Mesodermal cell (in vitro differentiated cells): ENCODE results near the gene SERPINA5. TPM values are rescaled to one million over a fixed set of nuclear protein-coding genes. Genes with fewer than 3 reads are reported as not detected.

Experiments
- H3K27ac ChIP-seq: 2 replicates; pipeline ENCODE4 v1.7.0; 2013; ENCODE audit warnings: mild to moderate bottlenecking, low read depth, low read length, moderate library complexity; ENCODE audit not compliant: severe bottlenecking
- H3K36me3 ChIP-seq: 2 replicates; pipeline ENCODE4 v1.7.1; 2013; ENCODE audit warnings: mild to moderate bottlenecking, low read length, moderate library complexity; ENCODE audit not compliant: control insufficient read depth, insufficient read depth
- H3K4me1 ChIP-seq: one replicate; pipeline ENCODE4 v1.7.1; 2013; ENCODE audit warnings: mild to moderate bottlenecking, low read length; ENCODE audit not compliant: insufficient read depth, control insufficient read depth, poor library complexity, severe bottlenecking
- H3K4me3 ChIP-seq: 2 replicates; pipeline ENCODE4 v1.7.0; 2013; ENCODE audit warnings: low read length, control low read depth, mild to moderate bottlenecking; ENCODE audit not compliant: insufficient read depth, poor library complexity, severe bottlenecking; ENCODE audit errors: extremely low read depth
- H3K9me3 ChIP-seq: 2 replicates; pipeline ENCODE4 v1.7.1; 2013; ENCODE audit warnings: mild to moderate bottlenecking, low read length, moderate library complexity; ENCODE audit not compliant: control insufficient read depth
- WGBS, 2 experiments: methylation state at CpG; one replicate each; pipeline ENCODE4 v1.1.5; 2013; ENCODE audit warnings: missing lambda C conversion rate in 2 of 2; ENCODE audit not compliant: insufficient coverage in 2 of 2; 5-methylcytosine and 5-hydroxymethylcytosine counted together
- polyA plus RNA-seq, 2 experiments: library from polyadenylated mRNA; stranded (reverse); fragments of 50-300 nt; gene quantifications; one replicate each; pipeline ENCODE4 v1.2.3, GENCODE V29; 2013

SERPINA5 gene
- polyA plus RNA-seq (2013, experiment 1 of 2), result 1.2 TPM
- polyA plus RNA-seq (2013, experiment 2 of 2), result 1.2 TPM

- WGBS, 2 experiments, result 56 to 72% methylated on average over 14 to 15 of the region's 18 CpGs
- Histone ChIP-seq H3K9me3 (no peaks in the 10 kb centered on the region), H3K36me3 (no peaks in the 10 kb centered on the region), H3K4me3 (no peak within 1 kb of the TSS), H3K4me1 (peaks cover 9% of the 10 kb centered on the region), H3K27ac (no peak within 1 kb of the TSS)
These were observed at the start of gene SERPINA5 for GRCh38 chr14:94581127-94581999. SERPINA5 (plus strand) TSS chr14:94581426; CDS start chr14:94587363, 5,937 bp downstream.

GRCh38 chr14:94532447-94532846, 48.8 kb upstream of the SERPINA5 start:
- H3K27ac ChIP-seq, result no peak overlapping the region
- WGBS, 2 experiments, result no CpG with 5 or more reads among the region's 2 CpGs
- no peaks in the 10 kb centered on the region for H3K9me3 ChIP-seq
- H3K4me1 ChIP-seq, result no peaks in the 10 kb centered on the region
- H3K36me3 ChIP-seq, result no peaks in the 10 kb centered on the region
- no peak overlapping the region for H3K4me3 ChIP-seq

GRCh38 chr14:94535506-94535905, 45.7 kb upstream of the SERPINA5 start:
- Histone ChIP-seq H3K27ac (no peak overlapping the region), H3K4me1 (no peaks in the 10 kb centered on the region), H3K9me3 (no peaks in the 10 kb centered on the region), H3K36me3 (no peaks in the 10 kb centered on the region), H3K4me3 (no peak overlapping the region)
- 71 to 96% methylated on average over 1 to 2 of the region's 3 CpGs for WGBS, 2 experiments

GRCh38 chr14:94536836-94537235, 44.4 kb upstream of the SERPINA5 start:
- 64 to 100% methylated on average over 1 to 2 of the region's 2 CpGs for WGBS, 2 experiments
- no peak overlapping the region for H3K4me3 ChIP-seq
- no peaks in the 10 kb centered on the region for H3K36me3 ChIP-seq
- no peak overlapping the region for H3K27ac ChIP-seq
- H3K4me1 ChIP-seq, result no peaks in the 10 kb centered on the region
- H3K9me3 ChIP-seq, result no peaks in the 10 kb centered on the region

GRCh38 chr14:94538070-94538740, 43.0 kb upstream of the SERPINA5 start:
- Histone ChIP-seq H3K27ac (no peak overlapping the region), H3K4me1 (no peaks in the 10 kb centered on the region), H3K4me3 (no peak overlapping the region), H3K36me3 (no peaks in the 10 kb centered on the region), H3K9me3 (no peaks in the 10 kb centered on the region)
- WGBS, 2 experiments, result 90 to 98% methylated on average over 1 to 4 of the region's 6 CpGs

- Histone ChIP-seq H3K4me1 (no peaks in the 10 kb centered on the region), H3K4me3 (no peak overlapping the region), H3K9me3 (no peaks in the 10 kb centered on the region), H3K27ac (no peak overlapping the region), H3K36me3 (no peaks in the 10 kb centered on the region)
- 75 to 80% methylated on average over 2 to 4 of the region's 7 CpGs for WGBS, 2 experiments
These were observed 42.0 kb upstream of the SERPINA5 start for GRCh38 chr14:94539181-94539580.

GRCh38 chr14:94540031-94540794, 41.0 kb upstream of the SERPINA5 start:
- no peaks in the 10 kb centered on the region for H3K9me3 ChIP-seq
- H3K36me3 ChIP-seq, result no peaks in the 10 kb centered on the region
- H3K4me1 ChIP-seq, result no peaks in the 10 kb centered on the region
- no peak overlapping the region for H3K27ac ChIP-seq
- no peak overlapping the region for H3K4me3 ChIP-seq
- WGBS, 2 experiments, result 61 to 63% methylated on average over 10 of the region's 13 CpGs

- H3K27ac ChIP-seq, result no peak overlapping the region
- no peaks in the 10 kb centered on the region for H3K9me3 ChIP-seq
- no peaks in the 10 kb centered on the region for H3K4me1 ChIP-seq
- H3K36me3 ChIP-seq, result no peaks in the 10 kb centered on the region
- WGBS, 2 experiments, result 85 to 87% methylated on average over 5 to 6 of the region's 9 CpGs
- no peak overlapping the region for H3K4me3 ChIP-seq
These were observed 39.8 kb upstream of the SERPINA5 start for GRCh38 chr14:94541234-94541975.

- WGBS, 2 experiments, result 86 to 94% methylated on average over 9 to 11 of the region's 12 CpGs
- Histone ChIP-seq H3K4me3 (no peak overlapping the region), H3K9me3 (no peaks in the 10 kb centered on the region), H3K36me3 (no peaks in the 10 kb centered on the region), H3K27ac (no peak overlapping the region), H3K4me1 (no peaks in the 10 kb centered on the region)
These were observed 39.0 kb upstream of the SERPINA5 start for GRCh38 chr14:94542111-94542810.
